ENCODE measurements around the gene STARD7. TPM values are rescaled to one million over a fixed set of nuclear protein-coding genes. Genes with fewer than 3 reads are reported as not detected.

The STARD7 gene
- total and polyA plus RNA-seq, 7 experiments from 2014 or later, result 56.5 to 133 (median 75.7) TPM

DNA sequence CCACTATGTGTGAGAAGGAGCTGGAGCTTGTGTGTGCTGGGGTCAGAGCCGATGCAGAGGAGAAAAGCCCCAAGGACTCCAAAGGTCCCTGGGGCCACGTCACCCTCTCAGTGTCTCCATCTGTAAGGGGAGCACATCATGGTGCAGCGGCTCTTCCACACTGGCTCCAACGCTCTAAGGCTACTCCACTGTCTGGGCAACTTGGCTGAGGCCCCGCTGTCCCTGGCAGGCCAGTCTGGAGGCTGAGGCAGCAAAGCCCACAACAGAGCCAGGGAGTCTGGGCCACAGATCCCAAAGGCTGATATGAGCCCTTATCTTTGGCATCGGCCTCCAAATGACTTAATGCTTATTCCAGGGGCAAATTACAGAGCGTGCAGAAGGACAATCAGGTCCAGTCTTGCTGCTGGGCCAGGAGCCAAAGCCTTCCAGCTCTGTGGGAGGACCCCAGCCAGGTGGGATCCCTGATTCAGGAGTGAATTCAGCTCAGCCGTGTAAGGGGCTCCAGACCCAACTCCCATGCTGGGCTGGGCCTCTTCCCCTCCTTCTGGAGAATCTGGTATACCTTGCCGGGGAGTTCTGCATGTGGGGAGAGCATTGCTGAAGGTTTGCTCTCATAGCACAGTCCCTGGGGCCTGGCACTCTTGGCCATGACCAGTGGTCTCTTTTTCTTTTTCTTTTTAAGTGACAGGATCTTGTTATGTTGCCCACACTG, 61.6 kb downstream of the STARD7 start:
- Histone ChIP-seq H3K4me3 (ENCODE audit: low read length) (peak overlapping the region; percentile 69), H3K36me3 (ENCODE audit: control insufficient read depth in 2 of 3, insufficient read depth in 3 of 3, low read length in 3 of 3) (peaks cover 0 to 14% (median 0%) of the 10 kb centered on the region in 3 experiments), H3K9me3 (ENCODE audit: control insufficient read depth in 2 of 3, low read length in 3 of 3) (no peaks in the 10 kb centered on the region), H3K27ac (ENCODE audit: low read depth, low read length) (peak overlapping the region; percentile 99), H3K4me1 (ENCODE audit: control insufficient read depth in 2 of 2, insufficient read depth in 2 of 2, low read length in 2 of 2) (peaks cover 57 to 66% of the 10 kb centered on the region in 2 donors), H3K27me3 (ENCODE audit: control insufficient read depth in 2 of 2, insufficient read depth in 2 of 2, low read length in 2 of 2) (no peaks in the 10 kb centered on the region)
- Mint-ChIP-seq H3K36me3 (peaks cover 0 to 11% (median 0%) of the 10 kb centered on the region in 5 donors), H3K9me3 (peaks cover 0 to 10% (median 0%) of the 10 kb centered on the region in 11 donors), H3K27me3 (no peaks in the 10 kb centered on the region), H3K4me3 (peak overlapping the region; percentile 85 to 98 (median 90)), H3K27ac (peak overlapping the region; percentile 96 to 100 (median 99)), H3K4me1 (peaks cover 42 to 82% (median 71%) of the 10 kb centered on the region in 7 donors)
- CTCF ChIA-PET, result interaction anchor here (0.6 to 15.4 kb wide), 7 partner anchors 8 to 363 kb away, joined by 3 to 401 read pairs (median 4); partner anchors contain the start of gene ASTL
- no peak for ATAC-seq
- DNase-seq, result no peak
- POLR2A ChIA-PET, result interaction anchor here (0.7 to 11.9 kb wide), 12 partner anchors 8 to 448 kb away, joined by 3 to 106 read pairs (median 6); partner anchors contain the start of genes ASTL and STARD7
- intact Hi-C loops (cut with micrococcal nuclease), result loop anchor here (1.0 to 5.0 kb wide), 6 partner anchors 119 to 815 kb away; partner anchors contain the start of genes CIAO1 (in 2 of the 2), CNNM3 (in 1 of the 2), CNNM4 (in 1 of the 2) and KANSL3 (in 1 of the 2)

DNA sequence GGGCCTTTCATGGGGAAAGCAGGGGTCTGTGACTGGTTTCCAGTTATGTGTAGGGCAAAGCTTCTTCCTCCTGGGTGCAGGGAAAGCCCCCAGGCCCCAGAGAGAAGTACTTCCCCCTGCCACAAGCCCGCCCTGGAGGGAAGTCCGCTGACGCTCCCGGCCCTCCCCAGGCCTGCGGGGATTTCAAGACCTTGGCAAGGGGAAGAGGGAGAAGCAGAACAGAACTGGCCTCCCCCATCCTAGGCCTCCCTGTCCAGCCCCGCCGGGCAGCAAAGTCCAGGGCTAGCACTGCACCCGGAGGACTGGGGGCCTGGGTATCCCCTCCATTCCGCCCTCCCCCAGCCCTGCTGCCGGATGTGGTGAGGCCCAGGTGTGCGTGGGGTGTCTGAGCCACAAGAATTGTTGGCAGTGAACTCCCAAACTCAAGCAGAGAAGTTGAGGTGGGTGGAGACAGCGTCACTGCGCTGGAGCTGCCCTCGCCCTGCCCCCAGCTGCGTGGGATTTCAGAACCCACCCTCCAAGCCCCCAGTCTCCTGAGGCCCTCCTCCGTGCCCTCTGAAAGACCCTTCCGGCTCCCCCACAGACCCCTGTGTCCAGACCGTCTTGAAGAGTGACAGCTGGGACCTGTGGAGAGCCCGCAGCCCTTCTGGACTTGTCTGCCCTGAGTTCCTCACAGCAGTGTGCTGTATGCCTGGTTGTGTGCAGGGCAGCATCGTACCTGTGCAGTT, 62.3 kb downstream of the STARD7 start:
- DNase-seq, result peak; percentile 76 to 99 (median 97)

DNA sequence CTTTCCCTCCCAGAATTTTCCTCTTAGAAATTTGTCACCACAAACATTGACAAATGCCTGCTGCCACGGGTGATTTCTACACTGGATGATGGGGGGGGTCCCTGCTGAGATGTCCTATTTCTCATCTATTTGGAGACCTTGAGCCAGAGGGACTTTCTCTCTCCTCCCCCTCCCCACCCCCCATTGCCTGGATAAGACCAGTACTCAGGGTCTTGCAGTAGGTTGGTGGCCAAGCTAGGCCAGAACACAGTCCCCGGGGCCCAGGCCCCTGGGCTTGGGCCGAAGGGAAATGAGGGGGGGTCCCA, 62.8 kb downstream of the STARD7 start:
- peak overlapping the region; percentile 85 to 98 (median 90) for H3K4me3 Mint-ChIP-seq
- no peaks in the 10 kb centered on the region for H3K27me3 Mint-ChIP-seq
- Histone ChIP-seq H3K9me3 (ENCODE audit: control insufficient read depth in 2 of 3, low read length in 3 of 3) (no peaks in the 10 kb centered on the region), H3K4me3 (ENCODE audit: low read length) (peak overlapping the region; percentile 69), H3K36me3 (ENCODE audit: control insufficient read depth in 2 of 3, insufficient read depth in 3 of 3, low read length in 3 of 3) (peaks cover 0 to 14% (median 0%) of the 10 kb centered on the region in 3 experiments), H3K27me3 (ENCODE audit: control insufficient read depth in 2 of 2, insufficient read depth in 2 of 2, low read length in 2 of 2) (no peaks in the 10 kb centered on the region), H3K4me1 (ENCODE audit: control insufficient read depth in 2 of 2, insufficient read depth in 2 of 2, low read length in 2 of 2) (peaks cover 52 to 56% of the 10 kb centered on the region in 2 donors), H3K27ac (ENCODE audit: low read depth, low read length) (peak overlapping the region; percentile 99)
- H3K27ac Mint-ChIP-seq, result peak overlapping the region; percentile 96 to 100 (median 99)
- peaks cover 0 to 11% (median 0%) of the 10 kb centered on the region in 5 donors for H3K36me3 Mint-ChIP-seq
- ChIA-PET CTCF (interaction anchor here (1.3 to 15.4 kb wide), 3 partner anchors 12 to 28 kb away, joined by 4 to 401 read pairs (median 8); no protein-coding TSS in a partner anchor), POLR2A (interaction anchor here (0.6 to 11.9 kb wide), 10 partner anchors 10 to 816 kb away, joined by 3 to 106 read pairs (median 6); partner anchors contain the start of gene STARD7)
- DNase-seq, result no peak
- H3K4me1 Mint-ChIP-seq, result peaks cover 35 to 74% (median 62%) of the 10 kb centered on the region in 7 donors
- ATAC-seq, result no peak
- peaks cover 0 to 10% (median 0%) of the 10 kb centered on the region in 11 donors for H3K9me3 Mint-ChIP-seq
- intact Hi-C loops (cut with micrococcal nuclease), result loop anchor here (1.0 to 5.0 kb wide), 10 partner anchors 19 to 817 kb away; partner anchors contain the start of genes CIAO1 (in 2 of the 2), ADRA2B (in 1 of the 2), CNNM3 (in 1 of the 2) and CNNM4 (in 1 of the 2)

More for the DNA sequence above, 62.3 kb downstream of the STARD7 start:
- peak overlapping the region; percentile 99 for H3K27ac ChIP-seq (ENCODE audit: low read depth, low read length)
- Mint-ChIP-seq H3K36me3 (peaks cover 0 to 11% (median 0%) of the 10 kb centered on the region in 5 donors), H3K4me3 (peak overlapping the region; percentile 85 to 98 (median 90)), H3K27ac (peak overlapping the region; percentile 96 to 100 (median 99)), H3K9me3 (peaks cover 0 to 10% (median 0%) of the 10 kb centered on the region in 11 donors), H3K27me3 (no peaks in the 10 kb centered on the region), H3K4me1 (peaks cover 38 to 79% (median 66%) of the 10 kb centered on the region in 7 donors)
- CTCF ChIA-PET, result interaction anchor here (0.6 to 15.4 kb wide), 6 partner anchors 8 to 364 kb away, joined by 4 to 401 read pairs (median 6); partner anchors contain the start of gene ASTL
- H3K9me3 ChIP-seq (ENCODE audit: control insufficient read depth in 2 of 3, low read length in 3 of 3), result no peaks in the 10 kb centered on the region
- H3K4me3 ChIP-seq (ENCODE audit: low read length), result peak overlapping the region; percentile 69
- H3K36me3 ChIP-seq (ENCODE audit: control insufficient read depth in 2 of 3, insufficient read depth in 3 of 3, low read length in 3 of 3), result peaks cover 0 to 14% (median 0%) of the 10 kb centered on the region in 3 experiments
- ATAC-seq, result peak; percentile 54
- POLR2A ChIA-PET, result interaction anchor here (0.6 to 11.9 kb wide), 15 partner anchors 8 to 1123 kb away, joined by 3 to 106 read pairs (median 4); partner anchors contain the start of genes ASTL and STARD7
- H3K4me1 ChIP-seq (ENCODE audit: control insufficient read depth in 2 of 2, insufficient read depth in 2 of 2, low read length in 2 of 2), result peaks cover 57 to 61% of the 10 kb centered on the region in 2 donors
- H3K27me3 ChIP-seq (ENCODE audit: control insufficient read depth in 2 of 2, insufficient read depth in 2 of 2, low read length in 2 of 2), result no peaks in the 10 kb centered on the region
- intact Hi-C loops (cut with micrococcal nuclease), result loop anchor here (1.0 to 5.0 kb wide), 6 partner anchors 120 to 816 kb away; partner anchors contain the start of genes CIAO1 (in 2 of the 2), CNNM3 (in 1 of the 2), CNNM4 (in 1 of the 2) and KANSL3 (in 1 of the 2)

DNA sequence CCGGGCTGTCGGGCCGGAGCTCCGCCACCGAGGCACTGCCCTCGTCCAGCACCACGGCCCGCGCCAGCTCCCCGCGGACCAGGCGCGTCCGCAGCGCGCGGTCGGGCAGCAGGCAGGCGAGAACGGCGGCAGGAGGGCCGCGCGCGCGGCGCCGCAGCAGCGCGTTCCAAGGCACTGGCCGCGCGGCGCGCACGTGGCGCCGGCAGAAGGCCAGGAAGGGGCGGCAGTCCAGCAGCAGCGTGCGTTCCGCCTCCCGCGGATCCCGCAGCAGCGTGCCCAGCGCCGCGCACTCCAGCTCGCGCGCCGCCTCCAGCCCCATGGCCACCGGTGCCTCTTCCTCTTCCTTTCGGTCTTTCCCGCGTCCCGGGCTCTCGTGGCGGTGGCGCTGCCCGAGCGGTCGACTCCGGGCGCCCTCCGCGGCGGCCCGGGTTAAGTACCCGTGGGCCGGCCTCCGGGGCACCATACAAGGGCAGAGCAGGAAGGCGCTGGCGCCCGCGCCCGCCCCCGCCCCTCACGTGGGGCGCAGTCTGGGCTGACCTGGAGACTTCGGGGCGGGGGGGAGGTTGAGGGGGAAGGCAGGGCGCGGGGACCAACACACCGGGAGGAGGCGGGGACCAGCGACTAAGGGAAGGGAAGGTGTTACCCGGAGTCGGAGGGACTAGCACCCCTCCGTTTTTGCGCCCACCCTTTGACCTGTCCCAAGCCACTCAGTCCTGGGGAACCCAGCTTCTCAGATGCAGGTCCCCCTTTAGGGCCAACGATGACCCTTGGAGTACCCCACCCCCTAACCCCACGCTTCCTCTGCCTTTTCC, 63.4 kb downstream of the STARD7 start, which contains the start of gene DUSP2:
Gene DUSP2 (minus strand): TSS at position 405 of the 812 bp plus-strand sequence. CDS start 86 bp downstream, at position 319.
- peak within 1 kb of the TSS; percentile 96 to 100 (median 99) for H3K27ac Mint-ChIP-seq
- no peaks in the 10 kb centered on the region for H3K9me3 ChIP-seq (ENCODE audit: control insufficient read depth in 2 of 3, low read length in 3 of 3)
- peaks cover 0 to 10% (median 0%) of the 10 kb centered on the region in 11 donors for H3K9me3 Mint-ChIP-seq
- no peaks in the 10 kb centered on the region for H3K27me3 ChIP-seq (ENCODE audit: control insufficient read depth in 2 of 2, insufficient read depth in 2 of 2, low read length in 2 of 2)
- H3K27ac ChIP-seq (ENCODE audit: low read depth, low read length), result peak within 1 kb of the TSS; percentile 99
- ATAC-seq, result peak; percentile 61
- H3K4me1 ChIP-seq (ENCODE audit: control insufficient read depth in 2 of 2, insufficient read depth in 2 of 2, low read length in 2 of 2), result peaks cover 50 to 52% of the 10 kb centered on the region in 2 donors
- peak within 1 kb of the TSS; percentile 90 to 98 (median 95) for H3K4me3 Mint-ChIP-seq
- peaks cover 0 to 11% (median 0%) of the 10 kb centered on the region in 5 donors for H3K36me3 Mint-ChIP-seq
- H3K36me3 ChIP-seq (ENCODE audit: control insufficient read depth in 2 of 3, insufficient read depth in 3 of 3, low read length in 3 of 3), result peaks cover 0 to 14% (median 0%) of the 10 kb centered on the region in 3 experiments
- H3K27me3 Mint-ChIP-seq, result no peaks in the 10 kb centered on the region
- ChIA-PET POLR2A (interaction anchor here (0.6 to 11.9 kb wide), 10 partner anchors 10 to 394 kb away, joined by 3 to 106 read pairs (median 4); partner anchors contain the start of genes CIAO1, STARD7 and TMEM127), CTCF (interaction anchor here (2.4 to 15.4 kb wide), 3 partner anchors 18 to 29 kb away, joined by 8 to 401 read pairs (median 10); no protein-coding TSS in a partner anchor)
- DNase-seq, result peak; percentile 79 to 97 (median 83)
- H3K4me3 ChIP-seq (ENCODE audit: low read length), result peak within 1 kb of the TSS; percentile 69
- H3K4me1 Mint-ChIP-seq, result peaks cover 35 to 69% (median 62%) of the 10 kb centered on the region in 7 donors
- intact Hi-C loops (cut with micrococcal nuclease), result loop anchor here (1.0 to 5.0 kb wide), 9 partner anchors 19 to 817 kb away; partner anchors contain the start of genes ADRA2B (in 1 of the 2), CNNM3 (in 1 of the 2), CNNM4 (in 1 of the 2) and KANSL3 (in 1 of the 2)

DNA sequence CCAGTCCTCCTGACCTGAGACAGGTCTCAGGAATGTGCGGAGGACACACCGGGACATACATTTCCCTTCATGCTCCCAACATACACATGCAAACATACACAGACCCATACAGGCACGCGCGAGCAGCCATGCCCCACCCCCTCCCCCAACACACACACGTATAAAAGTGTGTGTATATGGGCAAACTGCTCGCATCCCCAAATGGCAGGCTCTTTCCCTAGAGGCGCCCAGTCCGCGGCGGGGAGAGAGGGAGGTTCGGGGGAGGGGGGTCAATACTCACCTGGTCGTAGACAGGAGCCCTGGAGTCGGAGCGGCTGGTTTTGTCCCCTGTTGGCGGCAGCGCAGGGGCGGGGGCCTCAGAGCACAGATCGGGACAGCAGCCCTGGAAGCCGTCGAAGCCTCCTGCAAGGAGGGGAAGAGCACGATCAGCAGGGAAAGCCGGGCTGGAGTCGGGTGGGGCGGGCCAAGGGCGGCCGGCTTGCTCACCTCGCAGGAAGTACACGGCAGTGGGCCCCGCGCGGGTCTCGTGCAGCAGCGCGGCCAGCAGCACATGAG, 64.1 kb downstream of the STARD7 start:
- no peaks in the 10 kb centered on the region for H3K9me3 ChIP-seq (ENCODE audit: control insufficient read depth in 2 of 3, low read length in 3 of 3)
- Mint-ChIP-seq H3K4me1 (peaks cover 35 to 67% (median 60%) of the 10 kb centered on the region in 7 donors), H3K27me3 (no peaks in the 10 kb centered on the region), H3K4me3 (peak overlapping the region; percentile 90 to 98 (median 95)), H3K36me3 (peaks cover 0 to 11% (median 0%) of the 10 kb centered on the region in 5 donors), H3K9me3 (peaks cover 0 to 10% (median 0%) of the 10 kb centered on the region in 11 donors), H3K27ac (peak overlapping the region; percentile 78 to 100 (median 96))
- H3K27ac ChIP-seq (ENCODE audit: low read depth, low read length), result peak overlapping the region; percentile 99
- intact Hi-C loops (cut with micrococcal nuclease), result loop anchor here (1.0 to 5.0 kb wide), 10 partner anchors 20 to 818 kb away; partner anchors contain the start of genes ADRA2B (in 1 of the 2), CNNM3 (in 1 of the 2), CNNM4 (in 1 of the 2) and KANSL3 (in 1 of the 2)
- H3K27me3 ChIP-seq (ENCODE audit: control insufficient read depth in 2 of 2, insufficient read depth in 2 of 2, low read length in 2 of 2), result no peaks in the 10 kb centered on the region
- ChIA-PET POLR2A (interaction anchor here (0.6 to 11.9 kb wide), 6 partner anchors 11 to 394 kb away, joined by 3 to 106 read pairs (median 32); partner anchors contain the start of genes CIAO1 and TMEM127), CTCF (interaction anchor here (2.4 to 15.4 kb wide), 3 partner anchors 20 to 36 kb away, joined by 8 to 401 read pairs (median 10); no protein-coding TSS in a partner anchor)
- peak in 7 of 9 donors; percentile 43 to 70 (median 53) for DNase-seq
- peaks cover 0 to 14% (median 0%) of the 10 kb centered on the region in 3 experiments for H3K36me3 ChIP-seq (ENCODE audit: control insufficient read depth in 2 of 3, insufficient read depth in 3 of 3, low read length in 3 of 3)
- peak overlapping the region; percentile 69 for H3K4me3 ChIP-seq (ENCODE audit: low read length)
- H3K4me1 ChIP-seq (ENCODE audit: control insufficient read depth in 2 of 2, insufficient read depth in 2 of 2, low read length in 2 of 2), result peaks cover 50 to 52% of the 10 kb centered on the region in 2 donors
- no peak for ATAC-seq

Measured in naive thymus-derived CD4-positive, alpha-beta T cell (primary cell).